K562 (cell line): Measurements from ENCODE around the gene USF2. TPM values are rescaled to one million over a fixed set of nuclear protein-coding genes. Genes with fewer than 3 reads are reported as not detected.

Source experiments
- C11orf30 ChIP-seq: fragments of 450-650 bp; IDR thresholded peaks from 2 replicates; pipeline ENCODE4 v1.6.1; 2016; ENCODE audit warnings: low read depth, mild to moderate bottlenecking
- CBFA2T2 ChIP-seq: fragments of 450-650 bp; conservative IDR thresholded peaks from 2 replicates; pipeline ENCODE4 v1.6.1; 2017; ENCODE audit warnings: mild to moderate bottlenecking
- CBFA2T3 ChIP-seq: fragments of 450-650 bp; IDR thresholded peaks from 2 replicates; pipeline ENCODE4 v1.6.1; 2017
- CCNT2 ChIP-seq: IDR thresholded peaks from 2 replicates; pipeline ENCODE4 v1.6.1; 2011; ENCODE audit warnings: borderline replicate concordance, low read depth, mild to moderate bottlenecking, moderate library complexity, mixed read lengths, low read length; ENCODE audit not compliant: insufficient read length; ENCODE audit errors: extremely low read depth
- CHD1 ChIP-seq: fragments of 200-600 bp; sonication (generic); IDR thresholded peaks from one replicate; pipeline ENCODE4 v1.6.1; 2012; ENCODE audit warnings: mild to moderate bottlenecking, moderate library complexity, low read length, inconsistent platforms
- EP400 ChIP-seq: fragments of 450-650 bp; IDR thresholded peaks from 2 replicates; pipeline ENCODE4 v1.6.1; 2017; ENCODE audit warnings: antibody characterized with exemption, mild to moderate bottlenecking, moderate library complexity
- JUNB ChIP-seq: fragments of 450-650 bp; formaldehyde crosslinking; conservative IDR thresholded peaks from 2 replicates; pipeline ENCODE4 v1.4.0; 2020; ENCODE audit warnings: mild to moderate bottlenecking
- LEF1 ChIP-seq: fragments of 450-650 bp; IDR thresholded peaks from 2 replicates; pipeline ENCODE4 v1.6.1; 2016; ENCODE audit warnings: mild to moderate bottlenecking
- MXI1 ChIP-seq: IDR thresholded peaks from 2 replicates; pipeline ENCODE4 v1.6.1; 2011; ENCODE audit warnings: low read depth, mild to moderate bottlenecking, improper control_type of control experiment, low read length
- RAD51 ChIP-seq: fragments of 450-650 bp; IDR thresholded peaks from 2 replicates; pipeline ENCODE4 v1.7.1; 2016; ENCODE audit warnings: low read depth, mild to moderate bottlenecking, borderline replicate concordance
- SAFB ChIP-seq: fragments of 200-400 bp; formaldehyde crosslinking; IDR thresholded peaks from 2 replicates; pipeline ENCODE4 v1.6.1; 2017; ENCODE audit warnings: low read depth, low read length, borderline replicate concordance
- TBL1XR1 ChIP-seq, 2 experiments: IDR thresholded peaks; 2 replicates each; pipeline ENCODE4 v1.6.1; 2012; ENCODE audit warnings: improper control_type of control experiment in 2 of 2, low read length in 2 of 2, mild to moderate bottlenecking in 1 of 2
- TCF7 ChIP-seq: sonication (generic); IDR thresholded peaks from 2 replicates; pipeline ENCODE4 v1.6.1; 2016; ENCODE audit warnings: antibody characterized with exemption, borderline replicate concordance
- TEAD4 ChIP-seq, 2 experiments: sonication (generic) in 1 of 2; formaldehyde crosslinking in 1 of 2; IDR thresholded peaks; 2 replicates each; pipeline versions ENCODE4 v1.6.1 to v1.8.0; 2012 to 2022; ENCODE audit warnings: borderline replicate concordance in 1 of 2, inconsistent platforms in 1 of 2, low read length in 1 of 2, mild to moderate bottlenecking in 1 of 2, missing genetic modification reagents in 1 of 2
- ZNF699 ChIP-seq: fragments of 250-450 bp; sonication (Bioruptor Pico); IDR thresholded peaks from 2 replicates; pipeline ENCODE4 v1.8.0; 2021; ENCODE audit warnings: mild to moderate bottlenecking, moderate library complexity; ENCODE audit not compliant: insufficient replicate concordance
- polyA plus RNA-seq, 8 experiments: library from polyadenylated mRNA; depleted of rRNA in 4 of 8; stranded (reverse) in 5 of 8; unstranded in 3 of 8; fragments of >200 nt; fragmentation: Nextera tagmentation in 2 of 8; fragmentation: Illumina TruSeq in 1 of 8; extraction: Ambion mirVana in 2 of 8; extraction: Trizol in 1 of 8; gene quantifications; 2 replicates each; pipeline versions ENCODE4 v1.2.1 to v1.2.3, GENCODE V29; 2011 to 2014; ENCODE audit warnings: inconsistent platforms in 1 of 8, missing spikeins in 1 of 8
- total RNA-seq, 7 experiments: library from RNA; depleted of rRNA in 6 of 7; stranded (reverse); fragments of >200 nt in 6 of 7; fragmentation: Illumina TruSeq in 2 of 7; extraction: Trizol in 2 of 7; gene quantifications; 2 replicates each; pipeline versions ENCODE4 v1.2.1 to v1.2.3, GENCODE V29; 2011 to 2021; ENCODE audit warnings: low replicate concordance in 1 of 7
- TF ChIP-seq, protein P1 (sequence below): fragments of 450-650 bp; IDR thresholded peaks from 2 replicates; pipeline ENCODE4 v1.6.1; 2018; ENCODE audit not compliant: partially characterized antibody
- TF ChIP-seq, protein P2 (sequence below): sonication (generic); formaldehyde crosslinking; IDR thresholded peaks from 2 replicates; pipeline ENCODE4 v1.8.0; 2022; ENCODE audit warnings: mild to moderate bottlenecking, missing genetic modification reagents, borderline replicate concordance
- TF ChIP-seq, protein P3 (sequence below): sonication (generic); formaldehyde crosslinking; IDR thresholded peaks from 2 replicates; pipeline ENCODE4 v1.8.0; 2022; ENCODE audit warnings: mild to moderate bottlenecking, low read depth, missing genetic modification reagents

Gene USF2
- total and polyA plus RNA-seq, 9 of the 15 experiments (the other 6 are each of a cell fraction or from before 2014, with no cell fraction given) = 0.27 to 93.7 (median 58.4) TPM

DNA sequence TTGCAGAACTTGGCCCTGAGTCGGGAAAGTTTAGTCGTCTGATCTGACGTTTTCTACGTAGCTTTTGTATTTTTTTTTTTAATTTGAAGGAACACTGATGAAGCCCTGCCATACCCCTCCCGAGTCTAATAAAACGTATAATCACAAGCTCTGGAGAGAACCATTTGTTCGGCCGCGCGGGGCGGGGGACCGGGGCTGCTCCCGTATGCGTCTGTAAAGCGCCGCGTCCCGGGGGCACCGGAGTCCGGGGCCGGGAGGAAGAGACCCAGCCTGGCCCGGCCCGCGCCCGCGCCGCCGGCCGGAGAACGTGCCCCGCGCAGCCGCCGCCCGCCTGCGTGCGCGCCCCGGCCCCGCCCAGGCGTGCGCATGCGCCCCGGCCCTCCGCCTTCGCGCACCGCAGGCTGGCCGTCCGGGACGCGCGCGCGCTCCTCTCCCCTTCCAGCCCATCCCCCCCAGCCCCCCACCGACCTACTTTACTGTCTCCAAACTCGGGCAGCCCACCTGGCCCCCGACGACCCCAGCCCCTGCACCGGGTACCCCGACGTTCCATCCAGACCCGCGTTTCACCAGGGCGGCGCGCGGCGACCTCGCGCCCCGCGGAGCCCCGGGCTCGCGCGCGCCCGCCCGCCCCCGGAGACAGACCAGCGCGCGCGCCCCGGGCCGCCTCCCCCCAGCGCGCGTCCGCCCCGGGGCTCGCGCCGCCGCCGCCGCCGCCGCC, 785 bp upstream of the USF2 start (continued):
- TF ChIP-seq, protein P1, sequence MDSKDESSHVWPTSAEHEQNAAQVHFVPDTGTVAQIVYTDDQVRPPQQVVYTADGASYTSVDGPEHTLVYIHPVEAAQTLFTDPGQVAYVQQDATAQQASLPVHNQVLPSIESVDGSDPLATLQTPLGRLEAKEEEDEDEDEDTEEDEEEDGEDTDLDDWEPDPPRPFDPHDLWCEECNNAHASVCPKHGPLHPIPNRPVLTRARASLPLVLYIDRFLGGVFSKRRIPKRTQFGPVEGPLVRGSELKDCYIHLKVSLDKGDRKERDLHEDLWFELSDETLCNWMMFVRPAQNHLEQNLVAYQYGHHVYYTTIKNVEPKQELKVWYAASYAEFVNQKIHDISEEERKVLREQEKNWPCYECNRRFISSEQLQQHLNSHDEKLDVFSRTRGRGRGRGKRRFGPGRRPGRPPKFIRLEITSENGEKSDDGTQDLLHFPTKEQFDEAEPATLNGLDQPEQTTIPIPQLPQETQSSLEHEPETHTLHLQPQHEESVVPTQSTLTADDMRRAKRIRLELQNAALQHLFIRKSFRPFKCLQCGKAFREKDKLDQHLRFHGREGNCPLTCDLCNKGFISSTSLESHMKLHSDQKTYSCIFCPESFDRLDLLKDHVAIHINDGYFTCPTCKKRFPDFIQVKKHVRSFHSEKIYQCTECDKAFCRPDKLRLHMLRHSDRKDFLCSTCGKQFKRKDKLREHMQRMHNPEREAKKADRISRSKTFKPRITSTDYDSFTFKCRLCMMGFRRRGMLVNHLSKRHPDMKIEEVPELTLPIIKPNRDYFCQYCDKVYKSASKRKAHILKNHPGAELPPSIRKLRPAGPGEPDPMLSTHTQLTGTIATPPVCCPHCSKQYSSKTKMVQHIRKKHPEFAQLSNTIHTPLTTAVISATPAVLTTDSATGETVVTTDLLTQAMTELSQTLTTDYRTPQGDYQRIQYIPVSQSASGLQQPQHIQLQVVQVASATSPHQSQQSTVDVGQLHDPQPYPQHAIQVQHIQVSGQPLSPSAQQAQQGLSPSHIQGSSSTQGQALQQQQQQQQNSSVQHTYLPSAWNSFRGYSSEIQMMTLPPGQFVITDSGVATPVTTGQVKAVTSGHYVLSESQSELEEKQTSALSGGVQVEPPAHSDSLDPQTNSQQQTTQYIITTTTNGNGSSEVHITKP = no peak
- TF ChIP-seq LEF1 (no peak), SAFB (no peak), TCF7 (no peak), TBL1XR1 (IDR thresholded peaks at IDR 0.05; ENCODE audit: low read length in 2 of 2) (no peak), C11orf30 (no peak), CBFA2T3 (no peak), ZNF699 (CRISPR knock-in tag) (no peak), JUNB (CRISPR knock-in tag) (no peak), TEAD4 (IDR thresholded peaks at IDR 0.05; ENCODE audit: low read length) (no peak), TEAD4 (CRISPR knock-in tag; IDR thresholded peaks at IDR 0.05; ENCODE audit: borderline replicate concordance) (no peak), CBFA2T2 (no peak), RAD51 (no peak), CHD1 (no peak), MXI1 (no peak), CCNT2 (peak; percentile 76), EP400 (no peak)
- TF ChIP-seq, protein P2, sequence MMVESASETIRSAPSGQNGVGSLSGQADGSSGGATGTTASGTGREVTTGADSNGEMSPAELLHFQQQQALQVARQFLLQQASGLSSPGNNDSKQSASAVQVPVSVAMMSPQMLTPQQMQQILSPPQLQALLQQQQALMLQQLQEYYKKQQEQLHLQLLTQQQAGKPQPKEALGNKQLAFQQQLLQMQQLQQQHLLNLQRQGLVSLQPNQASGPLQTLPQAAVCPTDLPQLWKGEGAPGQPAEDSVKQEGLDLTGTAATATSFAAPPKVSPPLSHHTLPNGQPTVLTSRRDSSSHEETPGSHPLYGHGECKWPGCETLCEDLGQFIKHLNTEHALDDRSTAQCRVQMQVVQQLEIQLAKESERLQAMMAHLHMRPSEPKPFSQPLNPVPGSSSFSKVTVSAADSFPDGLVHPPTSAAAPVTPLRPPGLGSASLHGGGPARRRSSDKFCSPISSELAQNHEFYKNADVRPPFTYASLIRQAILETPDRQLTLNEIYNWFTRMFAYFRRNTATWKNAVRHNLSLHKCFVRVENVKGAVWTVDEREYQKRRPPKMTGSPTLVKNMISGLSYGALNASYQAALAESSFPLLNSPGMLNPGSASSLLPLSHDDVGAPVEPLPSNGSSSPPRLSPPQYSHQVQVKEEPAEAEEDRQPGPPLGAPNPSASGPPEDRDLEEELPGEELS = no peak
- TF ChIP-seq, protein P3, sequence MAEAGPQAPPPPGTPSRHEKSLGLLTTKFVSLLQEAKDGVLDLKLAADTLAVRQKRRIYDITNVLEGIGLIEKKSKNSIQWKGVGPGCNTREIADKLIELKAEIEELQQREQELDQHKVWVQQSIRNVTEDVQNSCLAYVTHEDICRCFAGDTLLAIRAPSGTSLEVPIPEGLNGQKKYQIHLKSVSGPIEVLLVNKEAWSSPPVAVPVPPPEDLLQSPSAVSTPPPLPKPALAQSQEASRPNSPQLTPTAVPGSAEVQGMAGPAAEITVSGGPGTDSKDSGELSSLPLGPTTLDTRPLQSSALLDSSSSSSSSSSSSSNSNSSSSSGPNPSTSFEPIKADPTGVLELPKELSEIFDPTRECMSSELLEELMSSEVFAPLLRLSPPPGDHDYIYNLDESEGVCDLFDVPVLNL (CRISPR knock-in tag) = no peak
